ENCODE measurements around the gene CSTF1. TPM values are rescaled to one million over a fixed set of nuclear protein-coding genes. Genes with fewer than 3 reads are reported as not detected.

Gene CSTF1
- total and polyA plus RNA-seq, 2 donors (not counting 3 experiments of a cell fraction or from before 2014, with no cell fraction given): 39.6 to 49.3 TPM

GRCh38 chr20:56420940-56421688 lies 28.7 kb downstream of the CSTF1 start:
- Histone ChIP-seq H3K4me3 (replicated peaks in 1 of 3; ENCODE audit: insufficient read depth in 1 of 3, low read depth in 1 of 3, low read length in 3 of 3) (no peak overlapping the region), H3K36me3 (ENCODE audit: control insufficient read depth in 2 of 2, extremely low read depth in 1 of 2, insufficient read depth in 2 of 2, low read length in 2 of 2) (no peaks in the 10 kb centered on the region), H3K27me3 (ENCODE audit: control insufficient read depth in 2 of 2, insufficient read depth in 2 of 2, low read length in 2 of 2) (peaks cover 12 to 14% of the 10 kb centered on the region in 2 experiments), H3K9me3 (replicated peaks; ENCODE audit: control insufficient read depth, insufficient read depth, low read length) (no peaks in the 10 kb centered on the region), H3K9me1 (replicated peaks; ENCODE audit: control insufficient read depth, extremely low read depth, insufficient read depth, low read length) (no peaks in the 10 kb centered on the region), H3K79me2 (ENCODE audit: control insufficient read depth, insufficient read depth, low read length) (no peaks in the 10 kb centered on the region), H2AFZ (ENCODE audit: low read depth, low read length) (no peak overlapping the region), H3K9ac (replicated peaks; ENCODE audit: extremely low read depth, insufficient read depth, low read length) (no peak overlapping the region), H3K4me2 (ENCODE audit: insufficient read depth, low read length) (no peak overlapping the region), H3K4me1 (ENCODE audit: control insufficient read depth, extremely low read depth, insufficient read depth, low read length) (peaks cover 42% of the 10 kb centered on the region), H3K27ac (ENCODE audit: insufficient read depth, low read depth, low read length) (no peak overlapping the region), H4K20me1 (replicated peaks; ENCODE audit: control insufficient read depth, extremely low read depth, insufficient read depth, low read length) (no peaks in the 10 kb centered on the region)
- TF ChIP-seq FOS (IDR thresholded peaks at IDR 0.05; ENCODE audit: borderline replicate concordance, insufficient read depth, low read length): no peak
- no peak for TF ChIP-seq MAX (IDR thresholded peaks at IDR 0.05; ENCODE audit: insufficient read depth, insufficient read length)
- TF ChIP-seq GATA2 (IDR thresholded peaks at IDR 0.05; ENCODE audit: insufficient read depth, insufficient read length, low read depth, low read length): no peak
- TF ChIP-seq EZH2 (IDR thresholded peaks at IDR 0.05; ENCODE audit: borderline replicate concordance, low read depth, low read length, severe bottlenecking): no peak
- TF ChIP-seq POLR2A (IDR thresholded peaks at IDR 0.05; ENCODE audit: low read depth, low read length): no peak
- TF ChIP-seq CTCF (IDR thresholded peaks at IDR 0.05; ENCODE audit: extremely low read depth in 1 of 2, insufficient read depth in 1 of 2, low read depth in 1 of 2, low read length in 2 of 2): no peak
- FAIRE-seq: no peak
- ChIA-PET POLR2A (no interaction called here), CTCF (interaction anchor here (1.1 kb wide), 2 partner anchors 9 to 23 kb away, joined by 5 read pairs; partner anchors contain the start of gene CASS4)
- intact Hi-C loops (cut with micrococcal nuclease) (no loop called here), dilution Hi-C loops (cut with MboI; ENCODE audit: extremely low pct_ligation_motif_present, low sequenced_read_pairs) (no loop called here)
- no TSS peak for BruUV-seq (replicated peaks)
- DNase-seq (ENCODE audit: low read depth, low spot score): no peak
